GM21381 (cell line): Measurements from ENCODE around the gene COX20.
"Not testable (repeated sequence)": the region's sequence is repeated elsewhere in the genome, so short reads cannot be mapped to it uniquely, and the experiment has no call there.

ENCODE experiments used
- ATAC-seq: cut with Tn5 transposase; IDR thresholded peaks from one replicate; pipeline ENCODE4 v1.9.1; 2021; ENCODE audit warnings: mild to moderate bottlenecking, moderate library complexity; ENCODE audit not compliant: unreplicated experiment

Gene COX20

DNA sequence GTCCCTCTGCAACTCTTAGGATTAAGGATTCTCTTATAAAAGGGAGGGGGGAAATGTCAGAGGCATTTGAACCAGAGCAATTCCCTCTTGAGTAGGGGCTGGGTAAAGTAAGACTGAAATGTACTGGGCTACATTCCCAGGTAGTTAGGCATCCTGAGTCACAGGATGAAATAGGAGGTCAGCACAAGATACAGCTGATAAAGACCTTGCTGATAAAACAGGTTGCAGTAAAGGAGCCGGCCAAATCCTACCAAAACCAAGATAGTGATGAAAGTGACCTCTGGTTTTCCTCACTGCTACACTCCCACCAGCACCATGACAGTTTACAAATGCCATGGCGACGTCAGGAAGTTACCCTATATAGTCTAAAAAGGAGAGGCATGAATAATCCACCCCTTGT is 14.3 kb upstream of the COX20 start:
- ATAC-seq, result no peak

- no peak for ATAC-seq
These were observed 12.6 kb upstream of the COX20 start for GRCh38 chr1:244822878-244823277.

- no peak for ATAC-seq
These were observed 8.7 kb upstream of the COX20 start for GRCh38 chr1:244826712-244827111.

DNA sequence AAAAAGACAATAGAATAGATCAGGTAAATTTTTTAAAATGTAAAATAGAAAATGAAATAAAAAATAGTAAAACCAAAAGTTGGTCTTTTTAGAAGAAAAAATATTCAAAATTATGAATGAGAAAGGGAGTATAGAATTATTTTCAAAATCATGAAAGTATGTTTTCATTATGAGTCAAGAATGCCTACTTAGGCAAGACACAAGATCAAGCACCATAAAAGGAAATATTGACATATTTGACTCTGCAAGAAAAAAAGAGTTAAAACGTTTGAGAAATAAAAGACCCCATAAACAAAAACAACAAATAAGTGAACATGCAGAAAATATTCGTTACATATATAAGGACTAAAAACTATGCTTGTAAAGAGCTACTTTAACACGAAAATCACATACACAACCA is 4.8 kb upstream of the COX20 start:
- ATAC-seq, result no peak

- not testable (repeated sequence) for ATAC-seq
These were observed 2.2 kb upstream of the COX20 start for GRCh38 chr1:244833260-244833659.

GRCh38 chr1:244833734-244834542 is 1.5 kb upstream of the COX20 start:
- ATAC-seq, result peak; percentile 13

- peak; percentile 63 for ATAC-seq
These were observed 749 bp upstream of the COX20 start for GRCh38 chr1:244834543-244835275.

DNA sequence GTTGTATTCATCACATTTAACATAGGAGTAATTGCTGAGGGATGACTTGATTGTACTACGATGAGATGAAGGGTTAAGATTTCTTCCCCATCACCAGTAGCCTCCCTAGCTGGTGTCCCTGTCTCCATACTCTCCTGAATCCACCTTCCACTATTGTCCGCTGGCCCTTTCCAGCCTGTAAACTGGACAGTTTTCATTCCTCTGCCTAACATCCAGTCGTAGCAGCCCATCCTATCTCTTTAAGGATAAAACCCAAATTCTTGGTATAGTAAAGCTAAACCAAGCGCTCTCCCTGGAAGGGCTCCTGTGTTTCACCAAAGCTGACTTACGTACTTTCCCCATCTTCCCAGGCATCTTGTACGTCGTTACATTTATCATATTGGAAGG is 670 bp downstream of the COX20 start:
- ATAC-seq, result no peak

DNA sequence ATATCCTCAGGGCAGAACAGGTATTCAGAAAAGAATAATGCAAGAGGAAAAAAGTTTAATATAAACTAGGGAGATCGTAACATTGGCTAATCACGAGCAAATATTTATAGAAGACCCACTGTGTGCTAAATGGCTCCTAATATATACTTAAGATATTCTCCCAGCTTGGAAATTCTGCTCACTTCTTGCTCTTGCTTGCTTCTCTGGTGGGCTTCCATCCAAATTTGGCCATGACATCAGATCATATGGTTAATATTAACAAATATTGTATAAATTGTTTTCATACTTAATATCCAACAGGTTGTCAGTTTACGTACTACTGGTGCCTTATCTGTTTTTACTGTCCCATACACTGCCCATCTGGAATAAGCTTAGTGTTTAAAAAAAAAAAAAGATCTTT is 1.1 kb downstream of the COX20 start:
- ATAC-seq, result no peak

GRCh38 chr1:244837597-244838258 is 2.3 kb downstream of the COX20 start:
- no peak for ATAC-seq

- no peak for ATAC-seq
These were observed 4.2 kb downstream of the COX20 start for GRCh38 chr1:244839656-244840055.

DNA sequence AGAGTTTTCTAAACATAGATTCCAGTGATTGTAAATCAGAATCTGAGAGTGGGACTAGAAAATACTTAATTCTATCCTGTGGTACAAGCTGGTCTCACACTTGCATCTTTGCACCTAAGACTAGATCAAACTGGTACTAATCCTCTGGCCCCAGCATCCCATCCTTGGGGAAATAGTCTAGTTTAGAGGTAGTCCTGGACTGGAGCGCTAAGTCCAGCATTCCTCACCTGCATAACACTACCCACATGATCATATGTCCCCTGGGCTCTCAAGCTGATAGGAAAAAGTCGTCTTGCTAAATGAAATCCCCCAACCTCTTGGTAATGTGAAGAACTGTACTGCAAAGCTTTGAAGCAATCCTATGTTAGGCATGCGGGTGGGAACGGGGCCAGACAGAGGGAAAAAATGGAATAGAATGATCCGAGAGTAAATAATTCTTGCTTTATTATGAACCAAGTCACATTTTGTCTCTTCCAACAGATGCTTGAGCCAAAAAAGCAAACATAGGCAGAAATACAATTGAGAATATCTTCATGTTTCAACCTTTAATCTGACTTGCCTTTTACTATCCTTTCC is 4.8 kb downstream of the COX20 start:
- ATAC-seq, result no peak

DNA sequence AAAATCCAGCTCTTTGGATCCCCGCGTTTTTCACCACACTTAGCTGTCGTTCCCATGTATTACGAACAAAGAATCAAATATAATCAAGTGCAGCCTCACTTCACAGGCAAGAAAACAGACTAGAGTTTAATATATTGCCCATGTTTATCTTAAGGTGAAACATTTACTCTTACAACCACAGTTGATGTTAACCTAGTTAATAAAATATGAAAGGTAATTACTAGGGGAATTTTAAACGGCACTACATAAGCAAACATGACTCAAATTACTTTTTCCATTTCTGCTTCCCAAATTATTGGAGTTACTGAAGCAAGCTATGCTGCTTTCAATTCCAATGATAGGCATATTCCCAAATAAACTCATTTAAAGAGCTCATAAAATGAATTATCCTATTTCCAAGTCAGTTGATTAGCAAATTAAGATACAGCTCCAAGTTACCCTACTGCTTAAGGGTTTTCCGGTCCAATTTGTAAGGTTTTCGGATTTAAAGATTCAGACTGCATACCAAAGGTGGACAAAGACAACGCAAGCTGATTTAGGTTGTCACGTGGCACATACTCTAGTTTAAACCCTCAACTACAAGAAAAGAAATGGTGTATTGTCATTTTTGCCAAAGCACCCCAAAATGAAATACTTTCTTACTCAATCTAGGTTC is 5.9 kb downstream of the COX20 start:
- no peak for ATAC-seq

DNA sequence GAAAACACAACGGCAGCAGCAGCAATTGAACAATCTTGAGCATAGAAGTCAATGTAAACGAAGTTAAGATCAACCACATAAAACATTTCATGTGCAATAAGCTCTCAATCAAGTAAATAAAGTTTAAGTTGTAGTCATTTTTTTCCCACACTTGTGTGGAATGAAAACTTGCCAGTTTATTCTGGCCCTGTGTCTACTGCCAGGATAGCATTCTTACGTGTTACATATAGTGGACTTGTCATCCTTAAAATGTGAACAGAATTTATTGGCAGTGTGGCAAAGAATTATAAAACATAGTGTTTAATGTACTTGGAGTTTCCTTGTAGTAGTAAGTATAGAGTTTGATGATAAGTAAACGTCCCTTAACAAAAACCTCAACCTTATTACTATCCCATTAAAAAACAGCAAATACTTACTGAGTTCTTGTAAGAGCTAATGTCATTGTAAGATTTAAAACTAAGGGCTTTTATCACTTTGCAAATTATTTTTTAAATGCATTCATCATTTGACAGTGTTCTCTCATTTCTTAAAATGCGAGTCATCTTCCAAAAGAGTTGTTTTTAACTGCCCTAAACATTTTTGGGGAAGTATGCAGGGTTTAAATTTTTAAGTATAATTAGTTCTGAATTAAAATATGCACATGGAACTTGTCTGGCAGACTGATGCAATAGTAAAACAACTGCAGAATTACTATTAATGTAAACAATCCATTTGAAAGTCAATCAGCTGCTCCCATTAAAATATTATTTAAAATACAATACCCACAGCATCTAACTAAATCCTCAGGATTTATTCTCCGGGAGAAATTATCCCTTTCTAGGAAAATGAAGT is 7.9 kb downstream of the COX20 start:
- no peak for ATAC-seq

DNA sequence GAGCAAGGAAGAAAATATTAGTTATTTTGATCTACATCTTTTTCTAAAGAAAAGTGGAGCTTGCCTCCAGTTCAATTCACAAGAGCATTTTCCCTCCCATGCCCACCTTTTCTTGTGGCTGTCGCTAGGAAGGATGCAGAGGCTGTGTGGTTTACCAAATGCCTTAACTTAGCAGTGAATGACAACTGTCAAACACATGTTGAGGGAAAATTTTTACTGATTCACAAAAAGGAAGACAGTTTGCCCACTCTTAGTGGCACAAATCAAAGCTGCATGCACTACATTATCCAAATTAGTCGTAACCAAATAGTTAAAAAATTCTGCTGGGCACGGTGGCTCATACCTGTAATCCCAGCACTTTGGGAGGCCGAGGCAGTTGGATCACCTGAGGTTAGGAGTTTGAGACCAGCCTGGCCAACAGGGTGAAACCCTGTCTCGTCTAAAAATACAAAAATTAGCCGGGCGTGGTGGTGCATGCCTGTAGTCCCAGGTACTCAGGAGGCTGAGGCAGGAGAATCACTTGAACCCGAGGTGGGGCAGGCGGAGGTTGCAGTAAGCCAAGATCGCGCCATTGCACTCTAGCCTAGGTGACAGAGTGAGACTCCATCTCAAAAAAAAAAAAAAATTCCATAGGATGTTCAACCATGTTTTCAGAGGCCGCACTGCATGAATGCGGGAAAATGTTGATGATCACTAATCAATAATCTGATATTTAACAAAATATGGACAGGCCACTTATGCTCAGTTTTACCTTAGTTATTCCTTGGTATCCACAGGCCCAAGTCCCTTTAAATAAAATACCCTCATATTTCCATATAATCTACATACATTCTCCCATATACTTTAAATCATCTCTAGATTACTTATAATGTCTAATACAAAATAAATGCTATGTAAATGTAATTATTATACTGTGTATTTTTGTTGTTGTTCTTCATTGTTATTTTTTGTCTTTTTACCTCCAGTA is 9.0 kb downstream of the COX20 start:
- no peak for ATAC-seq

DNA sequence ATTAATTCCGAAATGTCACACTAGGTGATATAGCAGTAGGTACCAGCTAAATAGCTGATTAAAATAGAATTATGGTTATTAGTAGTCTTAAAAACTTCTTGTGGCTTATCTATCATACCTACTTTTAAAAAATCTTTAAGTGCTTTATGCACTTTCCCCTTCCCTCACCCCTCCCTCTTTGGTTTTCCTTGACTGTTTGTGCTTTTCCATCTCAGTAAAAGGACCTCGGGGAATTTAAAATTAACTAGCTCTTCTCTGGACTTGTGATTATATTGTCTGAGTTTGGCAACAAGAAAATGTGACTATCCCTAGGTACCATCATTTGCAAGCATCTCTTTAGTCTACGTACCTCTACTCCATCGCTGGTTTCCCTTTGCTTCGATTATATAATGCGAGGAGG is 11.2 kb downstream of the COX20 start:
- ATAC-seq, result no peak

- no peak for ATAC-seq
These were observed 13.9 kb downstream of the COX20 start for GRCh38 chr1:244849189-244849866.

- ATAC-seq, result no peak
These were observed 14.8 kb downstream of the COX20 start for GRCh38 chr1:244850099-244850852.
